A172 (cell line): ENCODE data around the gene ACACB. TPM values are rescaled to one million over a fixed set of nuclear protein-coding genes. Genes with fewer than 3 reads are reported as not detected.

Source experiments
- DNase-seq: peaks from one replicate; pipeline ENCODE4 v3.0.0-alpha.2; 2015; ENCODE audit warnings: low spot score
- total RNA-seq: library from RNA; depleted of rRNA; stranded (reverse); fragments of >200 nt; shearing (Covaris generic); gene quantifications from 2 replicates; pipeline ENCODE4 v1.2.3, GENCODE V29; 2014

ACACB gene
- total RNA-seq, 1 experiment from 2014 or later: 3.2 TPM

- DNase-seq: peak; percentile 80
Observed at GRCh38 chr12:109110988-109111495, 5.3 kb upstream of the ACACB start.

GRCh38 chr12:109112720-109113465, 3.5 kb upstream of the ACACB start:
- DNase-seq: no peak

GRCh38 chr12:109113661-109114321, 2.6 kb upstream of the ACACB start:
- no peak for DNase-seq

- DNase-seq: no peak
Observed at GRCh38 chr12:109114644-109115043, 1.7 kb upstream of the ACACB start.

GRCh38 chr12:109115404-109115757, 1.0 kb upstream of the ACACB start:
- no peak for DNase-seq

GRCh38 chr12:109116611-109116949, 193 bp downstream of the ACACB start:
- no peak for DNase-seq

GRCh38 chr12:109120095-109120494, 3.7 kb downstream of the ACACB start:
- no peak for DNase-seq

- DNase-seq: no peak
Observed at GRCh38 chr12:109120557-109120956, 4.2 kb downstream of the ACACB start.

GRCh38 chr12:109121346-109121880, 5.0 kb downstream of the ACACB start:
- DNase-seq: no peak

- no peak for DNase-seq
Observed at GRCh38 chr12:109124878-109125648, 8.7 kb downstream of the ACACB start.

GRCh38 chr12:109125791-109126190, 9.4 kb downstream of the ACACB start:
- DNase-seq: no peak

- no peak for DNase-seq
Observed at GRCh38 chr12:109126784-109127183, 10.4 kb downstream of the ACACB start.

GRCh38 chr12:109127533-109128242, 11.3 kb downstream of the ACACB start:
- no peak for DNase-seq

GRCh38 chr12:109130297-109131153, 14.1 kb downstream of the ACACB start:
- DNase-seq: no peak

- DNase-seq: no peak
Observed at GRCh38 chr12:109131154-109132050, 15.0 kb downstream of the ACACB start.

- DNase-seq: peak; percentile 22
Observed at GRCh38 chr12:109134186-109134917, 18.0 kb downstream of the ACACB start.

GRCh38 chr12:109137055-109137454, 20.7 kb downstream of the ACACB start:
- no peak for DNase-seq

- DNase-seq: no peak
Observed at GRCh38 chr12:109139360-109139759, 23.0 kb downstream of the ACACB start.

- DNase-seq: no peak
Observed at GRCh38 chr12:109139791-109140190, 23.4 kb downstream of the ACACB start.
